Activated CD8-positive, alpha-beta memory T cell treated with anti-CD3 and anti-CD28 coated beads, Interleukin-2, amount 50 U/mL, for 48 hours (primary cell): Measurements from ENCODE around the gene CPSF4.

Experiments
- DNase-seq: peaks from one replicate; pipeline ENCODE4 v3.0.0-alpha.2; 2020

The CPSF4 gene

GRCh38 chr7:99438573-99439480 is at the start of gene CPSF4, which contains the start of gene PTCD1:
TSS of gene CPSF4 (plus strand) at chr7:99438943. CDS start at chr7:99439083, 140 bp downstream.
TSS of gene PTCD1 (minus strand) at chr7:99438798. CDS start at chr7:99435242, 3,556 bp downstream.
- peak; percentile 97 for DNase-seq

GRCh38 chr7:99389772-99390171 is 49.0 kb upstream of the CPSF4 start:
- DNase-seq: no peak

DNA sequence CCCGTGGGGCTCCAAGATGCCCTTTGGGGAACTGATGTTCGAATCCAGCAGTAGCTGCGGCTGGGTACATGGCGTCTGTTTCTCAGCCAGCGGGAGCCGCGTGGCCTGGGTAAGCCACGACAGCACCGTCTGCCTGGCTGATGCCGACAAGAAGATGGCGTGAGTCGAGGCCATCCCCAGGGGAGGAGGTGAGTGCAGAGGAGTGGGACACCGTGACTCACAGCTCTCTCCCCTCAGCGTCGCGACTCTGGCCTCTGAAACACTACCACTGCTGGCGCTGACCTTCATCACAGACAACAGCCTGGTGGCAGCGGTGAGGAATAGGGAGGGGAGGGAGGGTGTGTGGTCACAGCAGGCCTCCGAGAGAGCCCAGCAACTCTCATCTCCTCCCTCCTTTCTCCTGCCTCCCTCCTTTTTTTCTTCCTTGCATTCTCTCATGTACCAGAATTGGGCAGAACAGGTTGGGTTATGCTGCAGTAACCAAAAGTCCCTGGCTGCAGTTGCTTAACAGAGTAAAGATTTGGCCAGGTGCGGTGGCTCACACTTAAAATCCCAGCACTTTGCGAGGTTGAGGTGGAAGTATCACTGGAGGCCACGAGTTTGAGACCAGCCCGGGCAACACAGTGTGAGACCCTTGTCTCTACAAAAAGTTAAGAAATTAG is 47.7 kb upstream of the CPSF4 start:
- DNase-seq: no peak

DNA sequence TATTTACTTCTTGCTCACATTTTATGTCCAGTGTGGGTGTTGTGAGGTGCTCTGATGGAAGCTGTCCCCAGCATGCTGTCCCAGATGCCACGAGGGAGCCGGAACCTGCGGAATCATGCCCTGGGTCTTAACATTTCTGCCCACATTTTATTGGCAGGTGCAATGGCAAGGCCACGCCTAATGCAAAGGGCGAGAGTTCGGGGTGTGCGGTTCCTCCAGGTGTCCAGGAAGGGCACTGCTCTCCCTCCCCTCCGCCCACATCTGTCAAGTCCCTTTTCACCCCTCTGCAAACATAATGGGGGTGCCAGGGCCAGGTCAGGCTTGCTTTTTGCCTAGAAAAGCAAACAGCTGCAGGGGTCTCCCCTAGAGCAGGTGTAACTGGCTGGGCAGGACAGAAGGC is 46.7 kb upstream of the CPSF4 start:
- DNase-seq: no peak

DNA sequence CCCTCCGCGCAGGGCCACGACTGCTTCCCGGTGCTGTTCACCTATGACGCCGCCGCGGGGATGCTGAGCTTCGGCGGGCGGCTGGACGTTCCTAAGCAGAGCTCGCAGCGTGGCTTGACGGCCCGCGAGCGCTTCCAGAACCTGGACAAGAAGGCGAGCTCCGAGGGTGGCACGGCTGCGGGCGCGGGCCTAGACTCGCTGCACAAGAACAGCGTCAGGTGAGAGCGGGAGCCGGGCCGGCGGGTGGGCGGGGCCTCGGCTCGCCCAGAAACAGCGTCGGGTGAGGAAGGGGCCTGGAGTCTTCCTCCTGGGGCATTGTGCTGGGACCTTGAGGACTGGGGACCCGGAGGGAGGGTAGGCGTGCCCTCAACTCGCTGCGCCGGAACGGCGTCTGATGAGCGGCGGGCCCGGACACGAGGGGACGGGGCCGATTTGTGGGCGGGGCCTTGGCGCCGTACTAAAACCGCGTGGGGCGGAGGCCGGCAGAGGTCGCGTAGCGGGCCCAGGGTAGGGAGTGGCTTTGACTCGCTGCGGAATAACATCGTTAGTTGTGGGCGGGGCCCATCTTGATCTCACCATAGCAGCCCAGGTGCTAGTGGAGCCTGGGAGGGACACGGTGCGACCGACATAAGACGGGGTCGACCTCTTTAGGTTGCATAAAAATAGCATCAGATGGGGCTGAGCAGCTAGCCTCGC is 45.9 kb upstream of the CPSF4 start:
- peak; percentile 87 for DNase-seq

DNA sequence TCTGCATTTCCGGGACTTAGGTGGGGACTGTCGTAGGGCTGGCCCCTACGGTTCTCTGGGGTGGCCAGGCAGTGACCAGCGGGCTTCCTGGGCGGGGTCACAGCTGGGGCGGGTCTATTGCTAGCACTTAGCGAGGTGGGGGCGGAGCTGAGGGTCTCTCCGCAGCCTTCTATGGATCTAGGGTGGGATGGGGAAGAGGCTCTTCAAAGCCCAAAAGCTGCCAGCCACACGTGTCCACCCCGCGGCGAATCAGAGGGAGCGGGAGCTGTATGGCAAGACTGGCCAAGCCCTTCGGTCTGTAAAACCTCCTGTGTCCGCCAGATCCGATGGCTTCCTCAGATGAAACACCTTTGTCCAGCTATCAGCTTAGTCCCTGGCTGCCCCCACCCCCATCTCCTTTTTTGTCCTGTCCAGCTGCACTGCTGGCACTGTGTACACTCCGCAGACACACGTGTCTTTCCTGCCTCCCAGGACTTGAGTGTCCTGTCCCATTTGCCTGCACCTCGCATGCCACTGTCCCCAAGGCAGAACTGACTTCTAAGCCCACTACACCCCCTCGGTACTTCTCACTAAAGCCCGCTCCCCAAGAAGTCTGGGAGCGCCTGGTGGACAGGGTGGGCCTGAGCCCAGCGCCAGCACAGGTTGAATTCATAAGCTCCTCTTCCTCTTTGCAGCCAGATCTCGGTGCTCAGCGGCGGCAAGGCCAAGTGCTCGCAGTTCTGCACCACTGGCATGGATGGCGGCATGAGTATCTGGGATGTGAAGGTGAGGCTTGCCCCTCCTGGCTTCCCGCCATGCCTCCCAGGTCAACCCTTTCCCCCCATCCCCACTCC is 45.2 kb upstream of the CPSF4 start:
- DNase-seq: no peak

DNA sequence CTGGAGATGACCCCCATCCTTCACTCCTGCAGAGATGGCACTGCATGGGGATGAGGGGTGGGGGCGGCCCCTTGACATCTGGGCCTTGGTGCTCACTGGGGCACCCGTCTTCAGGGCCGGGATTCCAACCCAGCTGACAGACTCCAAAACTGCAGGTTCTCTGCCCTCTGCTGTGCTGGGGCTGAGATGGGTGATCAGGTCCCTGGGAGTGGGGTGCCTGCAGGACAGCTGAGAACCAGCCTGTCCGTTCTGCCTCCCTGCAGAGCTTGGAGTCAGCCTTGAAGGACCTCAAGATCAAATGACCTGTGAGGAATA is 44.6 kb upstream of the CPSF4 start:
- DNase-seq: no peak

- DNase-seq: no peak
Observed at GRCh38 chr7:99395616-99396327, 43.0 kb upstream of the CPSF4 start.

- no peak for DNase-seq
Observed at GRCh38 chr7:99396418-99397296, 42.1 kb upstream of the CPSF4 start.

DNA sequence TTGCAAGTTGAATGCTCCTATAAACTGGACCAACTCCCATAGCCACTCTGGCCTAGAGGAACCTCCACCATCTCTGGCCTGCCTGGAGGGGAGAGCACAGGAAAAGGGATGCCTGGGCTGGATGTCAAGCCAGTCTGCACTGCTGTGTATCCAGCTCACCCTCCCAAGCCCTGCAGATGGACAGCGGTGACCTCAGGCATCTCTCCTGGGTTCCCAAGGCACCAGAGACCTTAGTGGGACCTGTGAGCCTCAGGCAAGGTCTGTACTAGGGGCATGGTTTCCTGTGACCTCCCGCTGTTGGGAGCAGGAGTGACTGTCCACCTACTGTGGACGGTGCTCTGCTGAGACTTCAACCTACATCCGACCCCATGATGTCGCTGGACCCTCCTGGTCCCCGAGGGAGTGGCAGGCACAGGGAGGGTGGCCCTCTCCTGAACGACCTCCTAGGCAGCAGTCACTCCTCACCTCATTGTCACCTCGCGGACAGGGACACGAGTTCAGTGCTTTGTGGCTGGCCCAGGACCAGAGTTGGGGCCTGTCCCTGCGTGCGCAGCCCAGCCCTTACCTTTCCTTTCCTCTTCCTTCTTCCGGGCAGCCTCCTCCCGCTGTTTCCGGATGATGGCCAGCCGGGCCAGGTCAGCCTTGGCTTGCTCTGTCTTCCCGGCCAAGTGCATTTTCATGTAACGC is 41.3 kb upstream of the CPSF4 start:
- DNase-seq: no peak

DNA sequence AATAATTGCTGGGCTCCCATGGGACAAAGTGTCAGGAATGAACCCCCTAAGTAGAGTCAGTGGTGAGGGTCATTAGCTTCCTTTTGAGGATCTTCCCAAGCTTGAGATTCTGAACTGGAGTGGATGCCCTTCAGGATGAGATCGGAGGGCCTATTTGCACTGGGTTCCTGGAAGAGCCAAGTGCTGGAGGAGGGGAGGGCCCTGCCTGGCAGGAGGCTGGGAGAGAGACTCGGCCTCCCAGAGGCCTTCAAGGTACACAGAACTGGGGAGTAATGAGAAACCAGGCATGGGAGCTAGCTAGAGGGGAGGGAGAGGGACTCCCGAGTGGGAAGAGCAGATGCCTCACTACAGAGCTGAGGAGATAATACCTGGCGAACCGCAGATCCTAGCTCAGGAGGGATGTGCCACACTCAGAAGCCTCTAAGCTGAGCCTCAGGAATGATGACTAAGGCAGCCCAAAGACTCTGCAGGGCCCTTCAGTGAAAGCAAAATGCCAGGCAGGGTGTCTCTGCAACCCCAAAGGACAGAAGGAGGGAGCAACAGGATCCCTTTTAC is 39.8 kb upstream of the CPSF4 start:
- no peak for DNase-seq

DNA sequence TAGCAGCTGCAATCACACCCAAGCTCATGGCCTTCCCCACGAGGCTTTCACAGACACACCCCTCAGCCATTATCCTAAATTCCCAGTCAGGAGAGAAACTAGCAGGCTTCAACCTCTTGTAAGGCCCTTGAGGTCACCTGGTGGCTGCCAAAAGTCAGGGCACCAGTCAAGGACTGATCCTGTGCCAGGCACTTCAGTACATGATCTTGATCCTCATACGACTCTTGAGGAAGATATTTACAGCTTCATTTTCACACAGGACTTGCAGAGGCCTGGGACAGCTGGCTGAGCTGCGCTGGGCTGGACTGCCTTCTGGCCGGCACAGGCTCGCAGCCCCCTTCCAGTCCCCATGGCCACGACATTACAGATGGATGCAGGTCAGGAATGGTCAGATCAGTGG is 39.1 kb upstream of the CPSF4 start:
- no peak for DNase-seq

- DNase-seq: no peak
Observed at GRCh38 chr7:99402854-99403253, 35.9 kb upstream of the CPSF4 start.

GRCh38 chr7:99403764-99404163 is 35.0 kb upstream of the CPSF4 start:
- no peak for DNase-seq

DNA sequence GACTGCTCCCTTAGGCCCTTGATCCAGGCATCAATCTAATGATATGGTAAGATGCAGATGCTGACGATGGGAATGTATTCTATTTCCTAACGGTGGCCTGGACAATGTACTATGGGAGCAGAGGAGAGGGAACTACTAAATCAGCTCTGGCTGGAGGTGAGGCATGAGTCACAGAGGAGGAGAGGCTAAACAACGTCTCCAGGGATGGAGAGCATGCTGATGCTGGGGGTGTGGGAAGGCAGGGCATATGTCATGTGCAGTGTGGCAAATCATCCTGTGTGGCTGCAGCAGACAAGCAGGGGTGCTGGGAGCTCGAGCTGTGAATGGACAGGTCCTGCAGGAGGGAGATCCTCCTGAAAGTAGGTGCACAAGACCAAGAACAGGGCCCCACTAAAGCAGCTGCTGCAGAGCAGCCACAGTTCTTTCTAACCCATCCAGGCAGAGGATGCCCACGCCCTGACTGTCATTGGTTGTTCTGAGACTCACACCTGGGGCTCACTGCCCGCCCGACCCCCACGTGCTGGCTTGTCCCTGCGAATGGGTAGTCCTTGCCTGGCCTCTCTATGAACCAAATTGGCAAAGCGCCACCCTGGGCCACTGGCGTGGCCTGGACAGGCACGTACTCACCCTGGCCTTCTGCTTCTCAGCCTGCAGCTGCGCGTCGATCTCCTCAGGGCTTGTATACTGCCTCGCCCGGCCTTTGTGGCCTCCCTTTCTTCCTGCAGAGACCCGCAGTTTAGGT is 34.3 kb upstream of the CPSF4 start:
- no peak for DNase-seq

- no peak for DNase-seq
Observed at GRCh38 chr7:99404977-99405320, 33.8 kb upstream of the CPSF4 start.

GRCh38 chr7:99406557-99406956 is 32.2 kb upstream of the CPSF4 start:
- no peak for DNase-seq

DNA sequence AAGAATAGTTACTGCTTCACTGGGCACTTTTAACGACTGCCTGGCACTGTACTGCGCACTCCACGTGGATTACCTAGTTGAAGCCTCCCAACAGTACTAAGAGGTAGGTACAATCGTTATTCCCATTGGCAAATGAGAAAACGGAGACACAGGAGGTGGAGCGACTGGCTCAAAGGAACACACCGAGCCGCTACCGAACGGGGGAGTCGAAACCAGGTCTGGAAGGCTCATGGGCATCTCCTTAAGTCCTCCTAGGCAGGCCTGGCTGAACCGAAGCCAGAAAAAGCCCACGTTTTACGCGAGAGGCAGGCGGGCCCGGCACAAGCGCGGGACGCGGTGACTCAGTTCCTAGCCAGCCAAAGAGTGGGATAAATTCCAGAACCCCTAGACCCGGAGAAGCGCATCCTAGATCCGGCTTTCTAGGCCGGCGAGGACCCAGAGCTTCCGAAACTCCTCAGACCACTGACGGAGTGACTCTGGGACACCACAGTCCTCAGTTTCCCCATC is 30.8 kb upstream of the CPSF4 start:
- DNase-seq: peak; percentile 74
